ENCODE results near the gene PRAME.
A peak's percentile ranks its signal among the peaks of the same experiment; 100 is the strongest.
"Not testable (repeated sequence)": the region's sequence is repeated elsewhere in the genome, so short reads cannot be mapped to it uniquely, and the experiment has no call there.

The PRAME gene

GRCh38 chr22:22583030-22583429 is 24.0 kb upstream of the PRAME start:
- DNase-seq (ENCODE audit: extremely low read depth in 1 of 2, low read depth in 1 of 2) = no peak

GRCh38 chr22:22581524-22581923 is 22.5 kb upstream of the PRAME start:
- DNase-seq (ENCODE audit: extremely low read depth in 1 of 2, low read depth in 1 of 2) = not testable (repeated sequence)

- DNase-seq (ENCODE audit: extremely low read depth in 1 of 2, low read depth in 1 of 2) = no peak
Measured at GRCh38 chr22:22579869-22580604, 21.0 kb upstream of the PRAME start.

GRCh38 chr22:22578702-22579424 is 19.8 kb upstream of the PRAME start:
- DNase-seq (ENCODE audit: extremely low read depth in 1 of 2, low read depth in 1 of 2) = no peak

- DNase-seq (ENCODE audit: extremely low read depth in 1 of 2, low read depth in 1 of 2) = no peak
Measured at GRCh38 chr22:22576989-22577427, 17.9 kb upstream of the PRAME start.

- DNase-seq (ENCODE audit: extremely low read depth in 1 of 2, low read depth in 1 of 2) = peak in 1 of 2 donors; percentile 3
Measured at GRCh38 chr22:22576244-22576988, 17.4 kb upstream of the PRAME start.

GRCh38 chr22:22574361-22574760 is 15.3 kb upstream of the PRAME start:
- DNase-seq (ENCODE audit: extremely low read depth in 1 of 2, low read depth in 1 of 2) = no peak

- DNase-seq (ENCODE audit: extremely low read depth in 1 of 2, low read depth in 1 of 2) = no peak
Measured at GRCh38 chr22:22573047-22573889, 14.2 kb upstream of the PRAME start.

- DNase-seq (ENCODE audit: extremely low read depth in 1 of 2, low read depth in 1 of 2) = no peak
Measured at GRCh38 chr22:22571862-22572261, 12.8 kb upstream of the PRAME start.

- DNase-seq (ENCODE audit: extremely low read depth in 1 of 2, low read depth in 1 of 2) = no peak
Measured at GRCh38 chr22:22571429-22571828, 12.4 kb upstream of the PRAME start.

GRCh38 chr22:22569218-22569617 is 10.2 kb upstream of the PRAME start:
- DNase-seq (ENCODE audit: extremely low read depth in 1 of 2, low read depth in 1 of 2) = no peak

GRCh38 chr22:22565981-22566380 is 6.9 kb upstream of the PRAME start:
- no peak for DNase-seq (ENCODE audit: extremely low read depth in 1 of 2, low read depth in 1 of 2)

GRCh38 chr22:22558071-22558971 is 744 bp downstream of the PRAME start:
- DNase-seq (ENCODE audit: extremely low read depth in 1 of 2, low read depth in 1 of 2) = no peak

- DNase-seq (ENCODE audit: extremely low read depth in 1 of 2, low read depth in 1 of 2) = no peak
Measured at GRCh38 chr22:22556995-22557925, 1.8 kb downstream of the PRAME start.

- no peak for DNase-seq (ENCODE audit: extremely low read depth in 1 of 2, low read depth in 1 of 2)
Measured at GRCh38 chr22:22556578-22556977, 2.5 kb downstream of the PRAME start.

GRCh38 chr22:22555596-22555995 is 3.5 kb downstream of the PRAME start:
- DNase-seq (ENCODE audit: extremely low read depth in 1 of 2, low read depth in 1 of 2) = no peak

GRCh38 chr22:22554587-22555284 is 4.3 kb downstream of the PRAME start:
- DNase-seq (ENCODE audit: extremely low read depth in 1 of 2, low read depth in 1 of 2) = no peak
